SJCRH30 (cell line): ENCODE data around the gene GLT6D1. TPM values are rescaled to one million over a fixed set of nuclear protein-coding genes. Genes with fewer than 3 reads are reported as not detected.
A peak's percentile ranks its signal among the peaks of the same experiment; 100 is the strongest.

Experiments used
- DNase-seq, 2 experiments: peaks; one replicate each; pipeline ENCODE4 v3.0.0-alpha.2; 2015 to 2020
- H3K27ac ChIP-seq: fragments of 250-450 bp; sonication (Bioruptor Pico); 2 replicates; pipeline ENCODE4 v1.5.1; 2020; ENCODE audit warnings: mild to moderate bottlenecking, moderate library complexity
- H3K27me3 ChIP-seq: fragments of 250-450 bp; sonication (Bioruptor Pico); 2 replicates; pipeline ENCODE4 v1.5.1; 2020; ENCODE audit warnings: mild to moderate bottlenecking, moderate library complexity
- H3K36me3 ChIP-seq: fragments of 250-450 bp; sonication (Bioruptor Pico); 2 replicates; pipeline ENCODE4 v1.5.1; 2020; ENCODE audit warnings: mild to moderate bottlenecking, moderate library complexity
- H3K4me1 ChIP-seq: fragments of 250-450 bp; sonication (Bioruptor Pico); 2 replicates; pipeline ENCODE4 v1.5.1; 2020; ENCODE audit warnings: mild to moderate bottlenecking, moderate library complexity
- H3K4me3 ChIP-seq: fragments of 250-450 bp; sonication (Bioruptor Pico); 2 replicates; pipeline ENCODE4 v1.5.1; 2020; ENCODE audit warnings: mild to moderate bottlenecking, moderate library complexity
- H3K9me3 ChIP-seq: fragments of 250-450 bp; sonication (Bioruptor Pico); replicated peaks from 2 replicates; pipeline ENCODE4 v1.5.1; 2020; ENCODE audit warnings: mild to moderate bottlenecking, moderate library complexity
- total RNA-seq: library from RNA; depleted of rRNA; stranded (reverse); fragments of >200 nt; shearing (Covaris generic); gene quantifications from 2 replicates; pipeline ENCODE4 v1.2.3, GENCODE V29; 2014

The GLT6D1 gene
- total RNA-seq, 1 experiment from 2014 or later, result not detected

DNA sequence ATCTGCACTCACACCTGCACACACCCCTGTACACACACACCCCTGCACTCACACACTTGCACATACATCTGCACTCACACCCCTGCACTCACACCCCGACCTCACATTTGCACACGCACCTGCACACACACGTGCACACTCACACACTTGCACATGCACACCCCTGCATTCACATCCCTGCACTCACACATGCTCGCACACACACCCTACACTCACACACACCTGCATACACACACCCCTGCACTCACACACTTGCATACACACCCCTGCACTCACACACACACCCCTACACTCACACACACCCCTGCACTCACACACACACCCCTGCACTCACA is 27.5 kb downstream of the GLT6D1 start:
- Histone ChIP-seq H3K4me3 (no peak overlapping the region), H3K27me3 (peaks cover 20% of the 10 kb centered on the region), H3K4me1 (no peaks in the 10 kb centered on the region), H3K9me3 (no peaks in the 10 kb centered on the region), H3K36me3 (no peaks in the 10 kb centered on the region), H3K27ac (no peak overlapping the region)
- DNase-seq, result no peak

DNA sequence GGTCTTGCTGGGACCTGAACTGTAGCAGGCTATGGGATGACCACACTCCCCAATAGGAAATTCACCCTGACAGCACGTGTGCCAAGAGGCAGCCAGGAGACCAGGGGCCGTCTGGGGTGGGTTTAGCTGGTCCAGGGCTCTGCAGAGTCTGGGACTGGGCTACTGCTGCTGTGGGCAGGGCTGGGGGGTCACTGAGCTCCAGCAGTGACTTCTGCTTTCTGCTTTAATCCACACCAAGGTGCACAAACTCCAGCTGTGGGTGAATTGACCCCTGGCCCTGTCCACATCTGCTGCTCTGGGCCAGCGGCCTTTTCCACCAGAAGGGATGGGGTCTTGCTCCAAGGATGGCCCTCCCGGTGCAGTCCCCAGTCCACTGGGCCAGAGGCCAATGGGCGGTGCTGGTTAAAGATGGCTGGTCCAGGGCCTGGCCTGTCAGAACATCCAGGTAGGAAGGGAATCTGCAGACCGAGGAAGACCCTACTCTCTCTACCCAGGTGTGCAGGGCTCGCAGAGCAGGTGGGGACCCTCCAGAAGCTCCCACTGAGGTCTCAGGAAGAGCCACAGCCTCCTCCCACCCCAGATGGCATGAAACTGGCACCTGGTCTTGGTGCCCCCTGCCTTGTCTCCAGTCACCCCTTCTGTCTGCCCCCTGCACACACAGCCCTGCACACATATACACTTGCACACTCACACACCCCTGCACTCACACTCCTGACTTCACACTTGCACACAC is 28.0 kb downstream of the GLT6D1 start:
- no peak overlapping the region for H3K27ac ChIP-seq
- no peaks in the 10 kb centered on the region for H3K4me1 ChIP-seq
- no peaks in the 10 kb centered on the region for H3K9me3 ChIP-seq
- H3K4me3 ChIP-seq, result no peak overlapping the region
- no peak for DNase-seq
- no peaks in the 10 kb centered on the region for H3K36me3 ChIP-seq
- peaks cover 20% of the 10 kb centered on the region for H3K27me3 ChIP-seq

DNA sequence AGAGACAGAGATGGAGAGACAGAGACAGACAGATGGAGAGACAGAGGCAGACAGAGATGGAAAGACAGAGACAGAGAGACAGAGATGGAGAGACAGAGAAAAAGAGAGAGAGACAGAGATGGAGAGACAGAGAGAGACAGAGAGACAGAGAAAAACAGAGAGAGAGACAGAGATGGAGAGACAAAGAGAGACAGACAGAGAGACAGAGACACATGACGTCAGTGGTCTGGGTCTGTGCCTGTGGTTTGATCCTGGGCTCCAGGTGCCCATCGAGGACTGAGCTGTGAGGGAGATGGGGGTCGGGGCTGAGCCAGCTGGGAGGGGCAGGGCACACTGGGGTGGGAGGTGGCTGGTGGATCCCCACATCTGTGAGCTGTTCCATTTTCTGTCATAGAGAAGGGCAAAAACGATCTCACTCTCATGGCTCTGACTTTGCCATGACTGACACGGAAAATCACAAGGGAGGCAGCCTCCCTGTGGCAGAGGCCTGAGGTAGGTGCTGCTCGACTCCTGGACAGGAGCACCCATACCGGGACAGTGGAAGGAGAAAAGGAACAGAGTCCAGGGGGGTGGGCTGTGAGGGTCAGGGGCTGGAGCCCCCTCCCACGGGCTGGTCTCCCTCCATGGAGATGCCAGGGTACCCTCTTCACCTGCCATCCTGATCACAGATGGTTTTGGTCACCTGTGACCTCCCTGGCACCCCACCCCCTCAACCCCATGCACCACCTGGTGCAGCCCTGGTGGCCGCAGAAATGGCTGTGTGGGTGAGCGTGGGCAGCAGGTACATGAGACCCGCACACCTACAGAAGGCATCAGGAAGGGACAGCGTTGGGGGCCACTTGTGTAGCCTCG is 28.8 kb downstream of the GLT6D1 start:
- no peak overlapping the region for H3K27ac ChIP-seq
- DNase-seq, result no peak
- no peaks in the 10 kb centered on the region for H3K4me1 ChIP-seq
- H3K4me3 ChIP-seq, result no peak overlapping the region
- no peaks in the 10 kb centered on the region for H3K36me3 ChIP-seq
- peaks cover 15% of the 10 kb centered on the region for H3K27me3 ChIP-seq
- H3K9me3 ChIP-seq, result no peaks in the 10 kb centered on the region

DNA sequence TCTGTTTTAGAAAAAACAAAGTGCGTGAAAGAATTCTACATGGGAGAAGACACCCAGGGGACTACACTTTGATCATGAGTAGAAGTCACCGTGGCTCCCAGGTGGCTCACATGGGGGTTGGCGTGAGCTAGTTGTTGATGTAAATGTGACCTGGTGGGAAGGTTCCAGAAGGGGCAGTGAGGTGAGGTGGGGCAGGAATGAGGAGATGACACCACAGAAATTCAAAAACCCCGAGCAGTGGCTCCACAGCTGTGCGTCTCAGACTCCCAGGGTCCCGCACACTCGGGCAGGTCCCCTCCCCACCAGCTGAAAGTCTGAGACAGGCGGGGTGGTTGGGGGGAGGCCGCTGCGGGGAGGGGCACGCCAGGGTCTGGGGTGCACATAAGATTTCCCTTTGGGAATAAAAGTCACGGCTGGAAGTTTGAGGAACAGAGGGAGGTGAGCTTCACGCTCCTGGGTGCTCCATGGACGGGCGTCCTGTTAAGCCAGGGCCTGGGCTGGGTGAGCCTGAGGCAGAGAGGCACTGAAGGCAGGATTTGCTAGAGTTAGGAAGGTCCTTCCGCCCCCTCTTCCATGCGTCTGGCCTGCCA is 29.9 kb downstream of the GLT6D1 start:
- DNase-seq, result no peak
- Histone ChIP-seq H3K36me3 (no peaks in the 10 kb centered on the region), H3K27me3 (peaks cover 5% of the 10 kb centered on the region), H3K27ac (no peak overlapping the region), H3K4me3 (no peak overlapping the region), H3K4me1 (no peaks in the 10 kb centered on the region), H3K9me3 (no peaks in the 10 kb centered on the region)

DNA sequence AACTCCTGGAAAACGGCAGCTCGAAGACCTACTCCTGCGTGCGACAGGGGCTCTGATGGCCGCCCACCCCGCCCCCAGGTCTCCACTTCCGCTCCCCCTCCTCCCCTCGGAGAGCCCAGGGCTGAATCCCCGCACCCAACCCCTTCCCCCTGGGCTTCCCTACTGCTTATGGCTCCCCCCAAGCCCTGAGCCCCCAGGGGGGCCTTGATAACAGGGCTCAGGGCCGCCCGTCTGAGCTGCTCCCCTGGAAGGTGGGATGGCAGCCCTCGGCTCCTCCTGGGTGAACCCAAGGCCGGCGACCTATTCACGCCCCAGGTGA is 30.4 kb downstream of the GLT6D1 start:
- peaks cover 7% of the 10 kb centered on the region for H3K27me3 ChIP-seq
- no peak overlapping the region for H3K27ac ChIP-seq
- no peaks in the 10 kb centered on the region for H3K36me3 ChIP-seq
- H3K9me3 ChIP-seq, result no peaks in the 10 kb centered on the region
- no peaks in the 10 kb centered on the region for H3K4me1 ChIP-seq
- H3K4me3 ChIP-seq, result no peak overlapping the region
- DNase-seq, result no peak

DNA sequence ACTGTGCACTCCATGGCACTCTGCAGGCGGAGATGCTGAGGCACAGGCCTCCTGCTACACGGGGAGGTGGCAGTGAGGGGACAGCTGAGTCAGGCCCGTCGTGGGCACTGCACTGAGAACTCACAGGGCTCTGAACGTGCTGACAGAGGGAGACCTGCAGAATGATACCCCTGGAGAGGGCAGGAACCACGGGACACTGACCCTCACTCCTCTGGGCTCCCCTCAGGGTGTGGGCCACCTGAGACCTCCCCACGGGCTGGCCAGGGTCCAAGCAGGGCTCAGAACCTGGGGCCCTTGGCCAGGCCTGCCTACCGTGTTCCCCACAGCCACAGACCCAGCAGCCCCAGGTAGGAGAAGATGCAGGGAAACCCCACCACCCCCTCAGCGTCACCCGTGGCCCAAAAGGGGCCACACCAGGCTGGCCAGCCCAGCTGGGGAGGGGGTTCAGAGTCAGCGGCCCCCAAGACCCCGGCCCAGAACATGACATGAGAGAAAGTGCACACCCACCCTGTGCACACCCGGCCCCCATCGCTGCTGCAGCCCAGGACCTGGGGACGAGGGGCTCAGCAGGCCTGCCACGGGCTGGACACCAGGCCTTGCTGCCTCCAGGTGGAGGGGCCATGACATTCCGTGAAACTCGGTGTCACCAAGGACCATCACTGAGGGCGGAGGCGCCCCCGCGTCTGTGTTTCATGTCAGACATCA is 30.9 kb downstream of the GLT6D1 start:
- H3K27ac ChIP-seq, result no peak overlapping the region
- H3K4me3 ChIP-seq, result no peak overlapping the region
- peaks cover 9% of the 10 kb centered on the region; the same call in 1 of the 2 replicates for H3K27me3 ChIP-seq
- DNase-seq, result no peak
- no peaks in the 10 kb centered on the region for H3K9me3 ChIP-seq
- no peaks in the 10 kb centered on the region for H3K36me3 ChIP-seq
- no peaks in the 10 kb centered on the region for H3K4me1 ChIP-seq

DNA sequence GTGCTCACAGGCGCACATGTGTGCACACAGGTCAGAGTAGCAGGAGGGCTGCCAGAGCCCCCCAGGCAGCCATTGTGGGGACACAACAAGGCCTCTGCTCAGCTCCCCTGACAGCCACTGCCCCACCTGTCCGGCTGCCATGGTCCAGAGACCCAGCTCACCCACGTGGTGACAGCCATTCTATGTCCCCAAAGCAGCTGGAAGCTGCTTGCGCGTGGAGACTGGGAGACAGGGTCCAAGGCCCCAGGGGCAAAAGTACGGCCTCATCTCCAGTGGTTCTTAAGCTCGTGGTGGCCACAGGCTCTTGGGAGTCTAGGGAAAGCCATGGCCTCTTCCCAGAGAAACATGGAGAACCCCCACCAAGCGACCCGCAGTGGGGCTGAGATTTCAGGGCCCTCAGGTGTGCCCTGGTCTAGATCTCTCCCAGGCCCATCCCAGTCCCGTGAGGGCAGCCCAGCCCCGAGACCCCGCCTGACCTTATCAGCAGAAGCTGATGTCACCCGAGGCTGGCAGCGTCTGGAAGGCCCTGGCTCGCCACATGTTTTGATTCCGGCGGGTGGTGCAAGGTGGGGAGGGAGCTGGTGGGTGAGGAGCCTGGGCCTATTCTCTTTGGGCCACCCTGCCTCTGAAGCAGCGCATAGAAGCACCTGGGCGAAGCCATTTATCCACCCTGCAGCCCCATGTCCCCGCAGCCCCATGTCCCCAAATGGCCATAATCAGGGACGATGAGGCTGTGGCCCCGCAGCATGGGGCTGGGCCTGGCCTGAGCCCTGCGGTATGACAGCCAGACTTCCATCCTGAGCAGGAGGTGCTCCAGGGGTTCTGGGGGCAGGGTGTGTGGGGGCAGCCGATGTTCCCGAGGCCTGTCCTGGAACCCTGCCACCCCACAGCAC is 31.7 kb downstream of the GLT6D1 start:
- Histone ChIP-seq H3K4me3 (no peak overlapping the region), H3K9me3 (no peaks in the 10 kb centered on the region), H3K27me3 (peaks cover 9% of the 10 kb centered on the region; the same call in 1 of the 2 replicates), H3K36me3 (no peaks in the 10 kb centered on the region), H3K4me1 (no peaks in the 10 kb centered on the region), H3K27ac (no peak overlapping the region)
- DNase-seq, result no peak

DNA sequence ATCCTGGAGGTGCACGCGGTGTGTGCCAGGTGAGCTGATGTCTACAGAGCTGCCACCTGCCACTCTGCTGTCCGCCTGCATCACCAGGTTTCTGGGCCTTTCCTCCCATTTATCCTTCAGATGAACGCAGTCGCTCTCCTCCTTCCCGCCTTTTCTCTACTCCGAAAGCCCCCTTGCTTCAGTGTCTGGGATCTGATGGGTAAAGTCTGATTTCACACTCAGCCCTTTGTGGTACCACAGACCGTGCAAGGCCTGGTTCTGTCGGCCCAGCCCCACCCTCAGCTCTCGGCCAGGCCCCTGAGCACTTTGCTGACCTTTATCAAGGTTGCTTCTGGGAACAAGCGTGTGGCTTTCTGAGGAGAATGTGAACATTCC is 32.5 kb downstream of the GLT6D1 start:
- H3K27ac ChIP-seq, result no peak overlapping the region
- no peak overlapping the region for H3K4me3 ChIP-seq
- H3K9me3 ChIP-seq, result no peaks in the 10 kb centered on the region
- H3K36me3 ChIP-seq, result no peaks in the 10 kb centered on the region
- H3K4me1 ChIP-seq, result no peaks in the 10 kb centered on the region
- no peak for DNase-seq
- peaks cover 9% of the 10 kb centered on the region; the same call in 1 of the 2 replicates for H3K27me3 ChIP-seq

DNA sequence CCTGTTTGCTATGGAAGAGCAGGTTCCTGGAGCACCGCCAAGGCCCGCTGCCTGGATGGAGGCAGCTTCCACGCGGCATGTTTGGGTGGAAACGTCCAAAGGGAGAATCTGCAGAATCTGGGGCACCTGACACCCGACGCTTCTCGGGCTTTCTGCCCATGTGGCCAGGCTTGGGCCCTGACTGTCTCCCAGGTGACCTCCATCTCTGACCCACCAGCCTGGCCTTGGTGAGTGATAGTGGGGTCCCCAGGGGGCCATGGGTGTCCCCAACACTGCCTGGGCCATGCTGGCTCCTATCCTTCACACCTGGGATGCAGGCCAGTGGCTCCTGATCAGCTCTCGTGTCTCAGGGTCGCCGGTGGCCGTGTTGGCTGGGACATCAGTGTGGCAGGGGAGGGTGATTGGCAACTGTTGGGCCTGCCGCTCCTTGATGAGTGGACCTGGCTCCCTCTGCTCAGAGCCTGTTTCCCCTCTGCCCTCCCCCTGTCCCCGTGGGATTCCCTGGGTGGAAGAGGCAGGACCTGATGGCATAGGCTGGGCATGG is 34.0 kb downstream of the GLT6D1 start:
- Histone ChIP-seq H3K4me1 (no peaks in the 10 kb centered on the region), H3K36me3 (no peaks in the 10 kb centered on the region), H3K27me3 (peaks cover 9% of the 10 kb centered on the region; the same call in 1 of the 2 replicates), H3K27ac (no peak overlapping the region), H3K9me3 (no peaks in the 10 kb centered on the region), H3K4me3 (no peak overlapping the region)
- DNase-seq, result peak in 1 of 2 experiments; percentile 11

DNA sequence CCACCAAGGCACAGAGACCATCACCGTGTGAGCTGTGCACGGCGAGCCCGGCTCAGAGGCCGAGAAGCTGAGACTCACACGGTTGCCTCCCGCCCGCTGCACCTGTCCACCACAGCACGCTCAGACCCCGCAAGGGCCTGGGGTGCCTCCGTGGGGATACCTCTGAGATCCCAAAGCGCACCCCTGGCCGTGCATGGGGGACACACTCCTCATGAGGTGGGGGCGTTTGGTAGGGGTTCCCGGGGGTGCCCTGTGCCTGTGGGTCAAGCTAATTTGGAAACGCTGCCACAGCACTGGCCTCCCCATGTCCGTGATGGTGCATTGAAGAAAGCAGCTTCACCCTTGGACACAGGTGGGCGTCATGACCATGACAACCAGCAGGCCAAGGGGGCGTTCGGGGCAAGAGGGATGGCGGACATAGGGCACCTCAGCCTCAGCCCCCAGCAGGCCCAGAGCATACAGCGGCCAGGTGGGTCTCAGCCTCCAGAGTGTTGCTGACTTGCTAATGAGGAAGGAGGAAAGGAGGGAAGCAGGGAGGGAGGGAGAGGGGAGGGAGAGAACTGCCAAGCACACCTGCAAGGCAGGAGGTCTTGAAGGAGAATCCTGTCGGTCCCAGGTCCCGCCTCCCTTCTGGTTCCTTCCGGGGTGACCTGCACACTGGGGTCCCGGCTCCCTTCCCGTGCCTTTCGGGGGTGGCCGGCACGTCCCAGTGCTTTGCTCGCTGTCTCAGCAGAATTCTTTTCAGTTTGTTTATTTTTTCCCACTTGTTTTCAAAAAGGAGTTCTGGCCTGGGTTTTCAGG is 34.7 kb downstream of the GLT6D1 start:
- Histone ChIP-seq H3K9me3 (no peaks in the 10 kb centered on the region), H3K27me3 (peaks cover 9% of the 10 kb centered on the region; the same call in 1 of the 2 replicates), H3K27ac (no peak overlapping the region), H3K4me1 (no peaks in the 10 kb centered on the region), H3K4me3 (no peak overlapping the region), H3K36me3 (no peaks in the 10 kb centered on the region)
- DNase-seq, result no peak

DNA sequence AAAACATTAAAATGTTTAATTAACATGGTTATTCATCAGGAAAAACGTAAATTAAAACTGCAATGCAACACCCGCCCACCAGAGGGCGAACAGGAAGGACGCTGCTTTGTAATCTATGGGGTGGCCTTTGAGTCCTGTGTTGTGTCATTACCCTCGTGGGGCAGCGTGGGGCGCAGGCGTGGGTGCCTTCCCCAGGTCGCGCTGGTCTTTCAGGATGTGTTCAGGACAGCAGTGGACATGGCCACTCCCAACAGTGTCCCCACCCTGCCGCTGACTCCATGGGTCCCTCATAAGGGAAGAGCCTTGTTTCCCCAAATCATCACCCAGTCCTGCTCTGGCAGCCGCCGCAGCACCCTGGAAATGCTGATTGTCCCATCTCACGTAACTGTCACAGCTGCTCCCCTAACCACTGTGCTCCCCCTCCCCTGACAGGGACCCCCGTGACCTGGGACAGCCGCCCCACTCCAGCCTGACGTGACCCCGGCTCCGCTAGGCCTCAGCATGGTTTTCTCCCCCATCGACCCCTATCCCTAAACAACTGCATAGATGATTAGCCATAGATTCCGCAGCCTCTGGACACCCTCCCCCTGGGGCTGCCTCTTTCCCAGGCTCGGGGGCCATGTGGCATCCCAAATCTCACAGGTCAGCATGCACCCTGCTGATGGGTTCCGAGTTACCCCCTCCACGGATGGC is 36.4 kb downstream of the GLT6D1 start:
- H3K27me3 ChIP-seq, result peaks cover 9% of the 10 kb centered on the region; the same call in 1 of the 2 replicates
- H3K4me1 ChIP-seq, result no peaks in the 10 kb centered on the region
- DNase-seq, result peak; percentile 24 to 72
- H3K27ac ChIP-seq, result no peak overlapping the region
- H3K4me3 ChIP-seq, result no peak overlapping the region
- H3K36me3 ChIP-seq, result no peaks in the 10 kb centered on the region
- no peaks in the 10 kb centered on the region for H3K9me3 ChIP-seq

DNA sequence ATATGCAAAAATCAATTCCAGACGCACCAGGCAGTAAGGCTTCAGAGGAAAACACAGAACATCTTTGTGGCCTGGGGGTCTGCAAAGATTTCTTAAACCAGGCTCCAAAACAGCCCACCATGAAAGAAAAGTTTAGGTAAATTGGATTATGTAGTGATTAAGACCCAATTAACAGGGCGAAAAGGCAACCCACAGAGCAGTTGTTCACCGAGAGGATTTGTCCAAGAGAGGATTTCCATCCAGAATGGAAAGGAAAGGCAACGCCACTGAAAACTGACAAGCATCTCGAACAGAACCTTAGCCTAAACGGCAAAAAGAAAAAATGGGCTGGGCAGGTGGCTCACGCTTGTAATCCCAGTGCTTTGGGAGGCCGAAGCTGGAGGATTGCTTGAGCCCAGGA is 37.4 kb downstream of the GLT6D1 start:
- H3K9me3 ChIP-seq, result peaks cover 3% of the 10 kb centered on the region; the same call in 1 of the 2 replicates
- peaks cover 9% of the 10 kb centered on the region; the same call in 1 of the 2 replicates for H3K27me3 ChIP-seq
- no peak for DNase-seq
- no peaks in the 10 kb centered on the region for H3K36me3 ChIP-seq
- H3K27ac ChIP-seq, result no peak overlapping the region
- H3K4me1 ChIP-seq, result no peaks in the 10 kb centered on the region
- no peak overlapping the region for H3K4me3 ChIP-seq
